ENCODE measurements around the gene SCG3. TPM values are rescaled to one million over a fixed set of nuclear protein-coding genes. Genes with fewer than 3 reads are reported as not detected.

The SCG3 gene
- total RNA-seq, 1 experiment from 2014 or later = not detected

- H3K27me3 ChIP-seq = no peaks in the 10 kb centered on the region
- H3K4me1 ChIP-seq = peaks cover 13% of the 10 kb centered on the region
- no peak overlapping the region for H3K27ac ChIP-seq
- H3K9me3 ChIP-seq (replicated peaks) = no peaks in the 10 kb centered on the region
- DNase-seq = no peak
- no peak overlapping the region for H3K4me3 ChIP-seq
- H3K36me3 ChIP-seq = no peaks in the 10 kb centered on the region
These were observed 50.4 kb downstream of the SCG3 start for GRCh38 chr15:51731549-51732267.

DNA sequence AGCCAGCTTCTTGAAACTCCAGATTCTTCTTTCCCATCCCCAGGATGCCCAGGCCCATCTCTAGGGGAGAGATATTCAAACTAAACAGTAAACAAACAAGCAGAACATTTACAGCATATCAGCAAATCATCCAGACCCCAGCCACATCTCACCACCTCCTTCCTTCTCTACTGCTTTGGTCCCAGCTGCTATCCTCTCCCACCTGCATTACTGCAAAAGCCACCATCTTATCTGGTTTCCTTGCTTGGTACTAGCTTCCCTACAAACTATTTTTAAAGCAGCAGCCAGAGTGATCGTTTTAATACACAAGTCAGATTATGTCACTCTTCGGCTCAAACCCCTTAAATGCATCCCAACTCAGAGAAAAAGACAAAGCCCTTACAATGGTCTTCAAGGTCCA is 51.3 kb downstream of the SCG3 start:
- no peak for DNase-seq
- H3K27ac ChIP-seq = no peak overlapping the region
- no peaks in the 10 kb centered on the region for H3K36me3 ChIP-seq
- H3K9me3 ChIP-seq (replicated peaks) = no peaks in the 10 kb centered on the region
- H3K4me1 ChIP-seq = peaks cover 8% of the 10 kb centered on the region
- no peaks in the 10 kb centered on the region for H3K27me3 ChIP-seq
- H3K4me3 ChIP-seq = no peak overlapping the region

- peaks cover 12% of the 10 kb centered on the region for H3K4me1 ChIP-seq
- no peak overlapping the region for H3K4me3 ChIP-seq
- no peak for DNase-seq
- no peaks in the 10 kb centered on the region; the same call in 1 of the 2 replicates for H3K27me3 ChIP-seq
- H3K9me3 ChIP-seq (replicated peaks) = no peaks in the 10 kb centered on the region
- H3K27ac ChIP-seq = no peak overlapping the region
- no peaks in the 10 kb centered on the region for H3K36me3 ChIP-seq
These were observed 54.1 kb downstream of the SCG3 start for GRCh38 chr15:51735228-51736010.

- Histone ChIP-seq H3K4me3 (no peak overlapping the region), H3K27ac (no peak overlapping the region), H3K27me3 (no peaks in the 10 kb centered on the region; the same call in 1 of the 2 replicates), H3K4me1 (peaks cover 12% of the 10 kb centered on the region), H3K9me3 (replicated peaks) (no peaks in the 10 kb centered on the region), H3K36me3 (no peaks in the 10 kb centered on the region)
- no peak for DNase-seq
These were observed 54.8 kb downstream of the SCG3 start for GRCh38 chr15:51736069-51736468.

GRCh38 chr15:51736751-51737521 is 55.6 kb downstream of the SCG3 start:
- peak overlapping the region; percentile 66 for H3K4me3 ChIP-seq
- H3K4me1 ChIP-seq = peaks cover 12% of the 10 kb centered on the region
- H3K36me3 ChIP-seq = no peaks in the 10 kb centered on the region
- H3K27ac ChIP-seq = no peak overlapping the region
- no peaks in the 10 kb centered on the region; the same call in 1 of the 2 replicates for H3K27me3 ChIP-seq
- DNase-seq = peak; percentile 40 to 49
- H3K9me3 ChIP-seq (replicated peaks) = no peaks in the 10 kb centered on the region

GRCh38 chr15:51737522-51738305 is 56.4 kb downstream of the SCG3 start, which contains the start of gene LYSMD2:
Gene LYSMD2, minus strand, starts transcription at chr15:51737655. Its CDS starts 33 bp downstream, at chr15:51737622.
- Histone ChIP-seq H3K9me3 (replicated peaks) (no peaks in the 10 kb centered on the region), H3K4me1 (peaks cover 12% of the 10 kb centered on the region), H3K36me3 (no peaks in the 10 kb centered on the region), H3K27ac (no peak within 1 kb of the TSS), H3K4me3 (peak within 1 kb of the TSS; percentile 66), H3K27me3 (no peaks in the 10 kb centered on the region; the same call in 1 of the 2 replicates)
- peak; percentile 52 to 54 for DNase-seq

DNA sequence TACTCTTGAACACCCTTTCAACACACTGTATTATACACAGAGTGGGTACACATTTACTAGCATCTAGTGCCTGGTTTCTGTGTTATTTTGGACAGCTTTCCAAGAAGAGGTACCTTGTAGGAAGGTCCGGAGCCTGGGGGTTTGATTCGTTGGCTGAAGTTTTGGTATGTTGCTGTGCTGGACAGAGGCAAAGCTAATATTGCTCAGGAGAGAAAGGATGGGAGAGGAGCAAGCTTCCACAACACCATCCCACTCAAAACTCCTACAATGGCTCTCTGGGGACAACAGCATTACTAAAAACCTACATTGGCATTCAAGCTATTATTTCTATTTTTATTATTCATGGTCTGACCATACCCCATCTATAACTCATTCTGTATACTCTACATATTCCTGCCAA is 57.2 kb downstream of the SCG3 start:
- Histone ChIP-seq H3K27ac (no peak overlapping the region), H3K36me3 (no peaks in the 10 kb centered on the region), H3K9me3 (replicated peaks) (no peaks in the 10 kb centered on the region)

GRCh38 chr15:51739061-51739712 is 57.9 kb downstream of the SCG3 start:
- DNase-seq = no peak
- no peaks in the 10 kb centered on the region for H3K9me3 ChIP-seq (replicated peaks)
- H3K36me3 ChIP-seq = no peaks in the 10 kb centered on the region
- no peak overlapping the region for H3K4me3 ChIP-seq
- peaks cover 12% of the 10 kb centered on the region for H3K4me1 ChIP-seq
- no peaks in the 10 kb centered on the region; the same call in 1 of the 2 replicates for H3K27me3 ChIP-seq
- no peak overlapping the region for H3K27ac ChIP-seq

More for the DNA sequence above, 57.2 kb downstream of the SCG3 start:
- peak overlapping the region; percentile 66; the same call in 1 of the 2 replicates for H3K4me3 ChIP-seq
- H3K27me3 ChIP-seq = no peaks in the 10 kb centered on the region; the same call in 1 of the 2 replicates
- DNase-seq = no peak
- peaks cover 12% of the 10 kb centered on the region for H3K4me1 ChIP-seq

- Histone ChIP-seq H3K27ac (no peak overlapping the region), H3K27me3 (peaks cover 8% of the 10 kb centered on the region), H3K36me3 (no peaks in the 10 kb centered on the region), H3K4me3 (no peak overlapping the region), H3K9me3 (replicated peaks) (no peaks in the 10 kb centered on the region), H3K4me1 (no peaks in the 10 kb centered on the region)
- DNase-seq = no peak
These were observed 68.0 kb downstream of the SCG3 start for GRCh38 chr15:51749307-51749706.

GRCh38 chr15:51750186-51750585 is 68.9 kb downstream of the SCG3 start:
- no peaks in the 10 kb centered on the region for H3K36me3 ChIP-seq
- H3K27ac ChIP-seq = no peak overlapping the region
- H3K4me1 ChIP-seq = no peaks in the 10 kb centered on the region
- no peaks in the 10 kb centered on the region for H3K9me3 ChIP-seq (replicated peaks)
- no peak overlapping the region for H3K4me3 ChIP-seq
- DNase-seq = no peak
- H3K27me3 ChIP-seq = peaks cover 8% of the 10 kb centered on the region

- Histone ChIP-seq H3K27me3 (peaks cover 8% of the 10 kb centered on the region), H3K4me1 (no peaks in the 10 kb centered on the region), H3K27ac (no peak within 1 kb of the TSS), H3K4me3 (peak within 1 kb of the TSS; percentile 74), H3K9me3 (replicated peaks) (no peaks in the 10 kb centered on the region), H3K36me3 (no peaks in the 10 kb centered on the region)
- peak; percentile 32 to 43 for DNase-seq
These were observed 69.7 kb downstream of the SCG3 start, which contains the start of gene TMOD2 for GRCh38 chr15:51750792-51751696. Gene TMOD2, plus strand, starts transcription at chr15:51751597. Its CDS starts 14,845 bp downstream, at chr15:51766442.

DNA sequence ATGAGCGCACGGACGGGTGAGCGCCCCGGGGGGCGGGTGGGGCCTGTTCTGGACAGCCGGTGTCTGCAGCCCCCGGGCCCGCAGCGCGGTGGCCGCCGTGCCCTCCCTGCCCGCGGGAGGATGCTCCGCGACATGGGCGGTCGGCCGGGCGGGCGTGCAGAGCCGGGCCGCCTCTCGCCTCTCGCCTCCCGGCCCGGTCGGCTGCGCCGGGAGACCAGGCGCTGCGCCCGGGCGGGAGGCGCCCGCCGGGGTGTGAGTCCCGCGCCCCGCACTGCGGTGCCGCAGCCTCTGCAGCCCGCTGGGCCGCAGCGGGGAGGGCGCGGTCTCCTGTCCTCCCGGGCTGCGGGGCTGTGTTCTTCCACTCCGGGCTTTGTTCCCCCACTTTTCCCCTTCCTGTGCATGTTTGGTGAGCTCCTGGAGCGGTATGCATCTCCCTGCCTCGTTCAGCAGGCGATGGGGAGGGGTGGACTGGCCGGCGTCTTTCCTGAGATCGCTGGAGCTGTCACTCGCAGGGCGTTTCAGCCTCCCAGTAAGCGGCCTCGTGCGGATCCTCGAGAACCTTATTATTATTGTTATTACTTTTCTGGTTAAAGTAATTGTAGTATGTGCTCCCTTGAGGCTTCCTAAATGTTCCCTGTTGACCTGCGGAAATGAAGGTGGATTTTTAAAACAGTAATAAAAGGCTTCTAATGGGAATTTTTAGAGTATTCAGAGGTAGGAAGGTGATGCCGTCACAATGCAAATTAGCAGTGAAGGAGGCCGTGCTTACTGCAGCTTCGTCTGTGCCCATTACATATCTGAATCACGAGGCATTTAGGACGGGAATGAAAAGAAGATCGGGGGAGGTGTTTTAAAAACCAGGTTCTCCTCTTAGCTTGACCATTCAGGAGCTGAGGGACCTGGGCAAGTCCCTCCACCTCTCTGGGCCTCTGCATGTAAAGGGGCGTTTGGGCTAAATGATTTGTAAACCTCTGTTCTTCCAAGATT is 70.7 kb downstream of the SCG3 start:
- Histone ChIP-seq H3K4me1 (no peaks in the 10 kb centered on the region), H3K9me3 (replicated peaks) (no peaks in the 10 kb centered on the region)

More for the DNA sequence above, 70.7 kb downstream of the SCG3 start:
- H3K27ac ChIP-seq = no peak overlapping the region
- peak overlapping the region; percentile 74 for H3K4me3 ChIP-seq
- H3K27me3 ChIP-seq = peaks cover 8% of the 10 kb centered on the region
- peak; percentile 46 to 58 for DNase-seq
- H3K36me3 ChIP-seq = no peaks in the 10 kb centered on the region
